GM18511 (cell line): ENCODE data around the gene SEMA3F.
A peak's percentile ranks its signal among the peaks of the same experiment; 100 is the strongest.

Experiments used
- ATAC-seq: cut with Tn5 transposase; IDR thresholded peaks from one replicate; pipeline ENCODE4 v1.9.1; 2021; ENCODE audit warnings: mild to moderate bottlenecking, moderate library complexity; ENCODE audit not compliant: unreplicated experiment

Gene SEMA3F

DNA sequence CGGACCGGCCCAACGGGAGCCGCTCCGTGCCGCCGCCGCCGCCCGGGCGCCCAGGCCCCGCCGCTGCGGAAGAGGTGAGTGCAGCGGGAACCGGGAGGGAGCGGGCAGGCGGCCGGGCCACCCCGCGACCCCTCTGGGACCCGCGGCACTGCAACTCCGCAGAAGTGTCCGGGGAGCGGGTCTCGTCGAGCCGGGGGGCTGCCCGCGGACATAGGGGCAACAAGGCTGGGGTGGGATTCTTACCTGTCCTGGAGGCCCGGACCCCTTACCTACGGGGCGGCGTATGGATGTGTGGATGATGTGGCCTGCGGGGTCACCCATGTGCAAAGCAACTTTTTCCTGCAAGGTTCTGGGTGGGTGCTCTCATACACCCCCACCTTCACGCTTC lies 361 bp downstream of the SEMA3F start:
- peak; percentile 18 for ATAC-seq

DNA sequence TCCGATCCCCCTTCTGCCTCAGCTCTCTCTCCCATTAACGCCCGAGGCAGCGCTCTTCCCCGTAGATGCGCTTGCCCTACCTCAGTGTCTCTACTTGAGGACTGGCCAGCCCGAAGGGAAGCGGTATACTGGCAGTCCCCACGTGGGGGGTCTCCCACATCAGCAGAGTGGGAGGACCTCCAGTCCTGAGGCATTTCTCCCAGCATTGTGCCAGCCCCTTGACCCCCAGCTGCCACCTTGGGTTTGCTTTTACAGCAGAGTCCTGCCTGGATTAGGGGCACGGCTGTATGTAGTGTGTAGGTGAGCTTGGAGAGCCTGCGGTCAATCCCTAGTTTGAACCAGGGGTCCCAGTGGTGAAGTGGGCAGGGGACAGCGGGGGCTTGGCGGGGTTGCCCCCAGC lies 767 bp downstream of the SEMA3F start:
- ATAC-seq = no peak

DNA sequence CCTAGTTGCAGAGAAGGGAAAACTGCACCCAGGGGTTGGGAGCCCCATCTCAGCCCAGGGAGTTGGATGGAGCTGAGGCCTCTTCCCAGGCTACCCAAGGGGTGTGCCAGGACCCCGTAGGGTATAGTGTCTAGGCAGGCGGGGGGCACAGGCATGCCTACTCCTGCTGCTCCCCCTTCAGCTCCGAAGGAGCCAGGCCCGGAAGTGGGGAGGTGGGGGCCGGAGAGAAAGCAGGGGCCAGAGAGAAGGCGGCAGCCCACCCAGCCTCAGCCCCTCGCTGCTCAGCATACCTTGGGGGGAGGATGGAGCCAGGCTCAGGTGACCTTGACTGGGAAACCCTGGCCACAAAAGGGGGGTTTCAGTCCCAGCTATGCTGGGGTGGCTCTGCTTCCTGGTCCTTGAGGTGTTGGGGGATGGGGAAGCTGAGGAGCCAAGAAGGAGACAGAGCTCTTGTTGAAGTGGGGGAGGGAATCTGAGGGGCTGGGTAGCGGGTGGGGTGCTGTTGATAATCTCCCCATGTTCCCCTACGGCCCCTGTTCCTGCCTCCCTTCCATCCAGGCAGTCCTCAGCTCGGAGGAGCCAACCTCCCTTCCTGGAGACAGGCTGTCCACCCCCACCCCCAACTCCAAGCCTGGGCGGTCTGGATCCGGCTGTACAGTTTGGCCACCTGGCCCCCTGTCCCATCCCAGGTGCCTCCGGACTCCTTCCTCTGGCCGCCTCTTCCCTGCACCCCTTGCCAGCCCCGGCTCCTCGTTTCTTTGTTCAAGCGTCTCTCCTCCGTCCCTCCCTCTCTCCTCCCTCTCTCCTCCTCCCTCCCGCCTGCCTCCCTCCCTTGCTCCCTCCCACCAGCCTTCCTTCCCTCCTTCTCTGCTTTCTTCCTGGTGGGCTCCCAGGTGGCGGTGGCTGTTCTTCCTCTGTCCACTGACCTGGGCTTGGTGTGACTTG lies 1.7 kb downstream of the SEMA3F start:
- no peak for ATAC-seq

GRCh38 chr3:50157827-50158529 lies 2.9 kb downstream of the SEMA3F start:
- no peak for ATAC-seq

- no peak for ATAC-seq
Observed at GRCh38 chr3:50158530-50159146, 3.5 kb downstream of the SEMA3F start.

- no peak for ATAC-seq
Observed at GRCh38 chr3:50160561-50160983, 5.4 kb downstream of the SEMA3F start.

DNA sequence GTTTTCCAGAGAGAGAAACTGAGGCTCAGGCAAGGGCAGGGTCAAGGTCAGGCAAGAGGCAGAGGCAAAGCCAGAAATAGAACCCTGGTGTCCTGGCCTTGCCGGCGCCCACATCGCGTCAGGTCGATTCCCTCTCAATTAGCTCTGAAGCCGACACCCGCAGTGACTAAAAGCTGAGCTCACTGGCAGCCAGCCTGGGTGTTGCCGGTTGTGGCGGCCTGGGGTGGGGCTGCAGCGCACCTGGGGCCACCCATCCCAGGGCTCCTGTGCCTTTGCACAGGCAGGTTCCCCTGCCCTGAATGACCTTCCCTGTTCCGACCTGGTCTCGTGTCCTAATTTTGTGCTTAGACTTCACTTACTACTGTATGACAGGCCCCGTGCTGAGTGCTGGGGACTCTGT lies 6.2 kb downstream of the SEMA3F start:
- ATAC-seq = no peak

GRCh38 chr3:50162034-50162883 lies 7.1 kb downstream of the SEMA3F start:
- no peak for ATAC-seq

- no peak for ATAC-seq
Observed at GRCh38 chr3:50163572-50164455, 8.7 kb downstream of the SEMA3F start.

- no peak for ATAC-seq
Observed at GRCh38 chr3:50164481-50164880, 9.4 kb downstream of the SEMA3F start.

GRCh38 chr3:50164984-50165909 lies 10.1 kb downstream of the SEMA3F start:
- no peak for ATAC-seq

GRCh38 chr3:50165910-50166538 lies 10.9 kb downstream of the SEMA3F start:
- ATAC-seq = no peak

DNA sequence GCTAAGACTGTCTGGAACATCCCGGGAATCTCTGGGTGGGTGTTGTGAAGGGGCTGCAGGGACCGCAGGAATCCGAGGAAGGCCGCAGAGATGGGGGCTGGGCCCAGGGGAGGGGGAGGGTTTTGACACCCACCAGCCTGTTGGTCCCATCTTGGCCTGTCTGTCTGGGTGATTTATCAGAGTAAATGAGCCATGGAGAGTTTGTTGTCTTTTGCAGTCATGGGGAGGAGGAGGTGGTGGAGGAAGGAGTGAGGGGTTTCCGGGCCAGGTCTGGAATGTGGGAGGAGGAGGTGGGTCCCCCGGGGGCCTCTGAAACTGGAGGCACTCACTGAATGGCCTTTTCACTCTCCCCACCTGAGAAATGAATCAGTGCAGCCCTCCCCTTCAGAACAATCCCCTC lies 11.5 kb downstream of the SEMA3F start:
- no peak for ATAC-seq

GRCh38 chr3:50167069-50167840 lies 12.1 kb downstream of the SEMA3F start:
- ATAC-seq = no peak

DNA sequence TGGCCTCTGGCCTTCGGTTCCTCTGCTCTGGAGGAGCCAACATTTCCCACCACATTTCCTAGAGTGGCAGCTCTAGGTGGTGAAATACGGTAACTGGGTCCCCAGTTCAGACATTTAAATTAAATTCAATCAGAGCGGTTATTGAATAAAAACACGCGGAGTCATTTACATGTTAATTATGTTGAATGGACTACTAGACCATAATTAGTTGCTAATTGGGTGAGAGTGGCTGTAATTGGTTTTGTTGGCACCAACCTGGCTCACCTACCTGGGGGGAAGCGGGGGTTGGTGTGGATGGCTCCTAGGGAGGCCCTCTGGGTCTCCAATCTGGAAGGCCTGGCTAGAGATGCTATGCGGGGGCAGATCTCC lies 12.7 kb downstream of the SEMA3F start:
- no peak for ATAC-seq

DNA sequence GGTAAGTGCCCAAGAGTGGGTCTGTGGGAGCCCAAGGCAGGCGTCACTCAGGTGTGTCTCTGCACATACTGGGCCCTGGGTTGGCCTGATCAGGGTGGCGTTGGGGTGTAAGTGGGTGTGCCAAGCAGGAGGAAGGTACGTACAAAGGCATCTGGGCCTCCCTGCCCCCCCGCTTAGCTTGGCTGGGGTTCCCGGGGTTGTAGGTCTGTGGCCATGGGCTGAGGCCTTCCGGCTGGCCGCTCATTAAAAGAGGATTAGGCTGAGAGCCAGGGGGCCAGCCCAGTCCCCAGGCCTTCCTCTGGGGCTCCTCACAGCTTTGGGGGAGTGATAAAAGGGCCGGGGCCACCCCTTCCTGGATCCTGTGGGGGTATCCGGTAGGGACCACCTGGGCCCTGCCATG lies 13.3 kb downstream of the SEMA3F start:
- ATAC-seq = no peak

GRCh38 chr3:50168791-50169190 lies 13.7 kb downstream of the SEMA3F start:
- no peak for ATAC-seq
